Ovary (tissue), 3 donors: ENCODE data around the gene DNAH8.

Experiments used
- CTCF ChIP-seq, 3 donors: fragments of 450-650 bp in 2 of 3; fragments of 200-600 bp in 1 of 3; IDR thresholded peaks; one replicate each; pipeline versions ENCODE4 v1.5.1 to v1.8.0; 2016 to 2022; ENCODE audit warnings: antibody characterized with exemption in 3 of 3, mild to moderate bottlenecking in 1 of 3
- EP300 ChIP-seq: sonication (generic); formaldehyde crosslinking; IDR thresholded peaks from one replicate; pipeline ENCODE4 v1.6.1; 2017; ENCODE audit warnings: antibody characterized with exemption
- POLR2A ChIP-seq: fragments of 450-650 bp; IDR thresholded peaks from one replicate; pipeline ENCODE4 v1.6.1; 2017; ENCODE audit warnings: antibody characterized with exemption, mild to moderate bottlenecking, moderate library complexity
- donor health status: DM: no; HTN: no; CAD: no.

- no peak for TF ChIP-seq CTCF (IDR thresholded peaks at IDR 0.05)
- TF ChIP-seq POLR2A: no peak
- no peak for TF ChIP-seq EP300
Observed at GRCh38 chr6:38750968-38751615, 36.0 kb downstream of the DNAH8 start.
